ENCODE results near the gene CRTC2. TPM values are rescaled to one million over a fixed set of nuclear protein-coding genes. Genes with fewer than 3 reads are reported as not detected.
A peak's percentile ranks its signal among the peaks of the same experiment; 100 is the strongest.

Gene CRTC2
- total RNA-seq, 1 experiment from 2014 or later = 45.7 TPM

DNA sequence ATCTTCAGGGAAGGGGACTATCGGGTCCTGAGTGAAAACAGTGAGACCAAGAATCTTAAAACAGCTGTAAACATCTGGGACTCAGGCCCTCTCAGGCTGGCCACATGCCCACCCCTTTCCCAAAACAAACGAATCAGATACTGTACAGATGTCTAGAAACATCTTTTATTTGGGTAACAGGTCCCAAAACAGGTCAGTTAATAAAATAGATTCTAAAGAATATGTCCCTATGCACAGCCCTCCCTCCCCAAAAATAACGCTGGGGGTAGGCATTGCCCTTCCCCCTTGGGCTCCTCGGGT lies 499 bp upstream of the CRTC2 start:
- no CpG with 5 or more reads among the region's 4 CpGs for WGBS (ENCODE audit: extremely low coverage, insufficient read length, low lambda C conversion rate)
- Histone ChIP-seq H3K79me1 (ENCODE audit: insufficient read depth, low read depth, low read length, poor library complexity, severe bottlenecking) (peaks cover 21% of the 10 kb centered on the region), H4K91ac (ENCODE audit: insufficient read length, low read depth, low read length) (no peak overlapping the region), H3K18ac (ENCODE audit: insufficient read length, low read depth, low read length) (no peak overlapping the region), H3K27me3 (ENCODE audit: insufficient read depth, low read length) (no peaks in the 10 kb centered on the region), H4K20me1 (ENCODE audit: control insufficient read depth, insufficient read depth, insufficient read length) (no peaks in the 10 kb centered on the region), H3K14ac (ENCODE audit: insufficient read depth, low read length) (no peak overlapping the region), H2BK12ac (ENCODE audit: insufficient read length, low read depth, low read length) (no peak overlapping the region), H2BK15ac (ENCODE audit: low read depth, low read length) (no peak overlapping the region), H3K4ac (ENCODE audit: low read depth, low read length) (no peak overlapping the region), H3K27ac (ENCODE audit: insufficient read length, low read depth, low read length) (no peak overlapping the region), H2BK20ac (ENCODE audit: low read depth, low read length, poor library complexity, severe bottlenecking) (no peak overlapping the region), H3K56ac (ENCODE audit: insufficient read length, low read depth, low read length) (no peak overlapping the region), H3K79me2 (ENCODE audit: insufficient read depth, low read length) (peaks cover 43% of the 10 kb centered on the region), H2BK120ac (ENCODE audit: low read depth, low read length, poor library complexity, severe bottlenecking) (no peak overlapping the region), H3K23me2 (ENCODE audit: insufficient read length, low read depth, low read length, poor library complexity, severe bottlenecking) (peaks cover 25% of the 10 kb centered on the region), H3K23ac (ENCODE audit: insufficient read length, low read depth, low read length) (no peak overlapping the region), H2AK5ac (ENCODE audit: insufficient read length, low read length) (no peak overlapping the region), H3K4me1 (ENCODE audit: insufficient read depth, low read length) (no peaks in the 10 kb centered on the region), H2BK5ac (ENCODE audit: insufficient read length, low read length) (no peak overlapping the region), H3K9ac (ENCODE audit: extremely low read depth, insufficient read length, low read length) (no peak overlapping the region), H3K4me2 (ENCODE audit: insufficient read depth, insufficient read length, low read length) (peak overlapping the region; percentile 6), H3T11ph (ENCODE audit: low read length) (no peak overlapping the region), H4K5ac (ENCODE audit: insufficient read length, low read depth, low read length) (no peak overlapping the region), H2AFZ (ENCODE audit: low read length) (no peak overlapping the region), H4K8ac (replicated peaks; ENCODE audit: insufficient read length, low read depth, low read length) (no peak overlapping the region), H3K9me3 (ENCODE audit: control insufficient read depth, low read depth, low read length) (no peaks in the 10 kb centered on the region)
- no peak for TF ChIP-seq CTCF (conservative IDR thresholded peaks at IDR 0.05)
- Mint-ChIP-seq H3K9me3 (no peaks in the 10 kb centered on the region; a peak in 1 of 5 replicates), H3K36me3 (ENCODE audit: insufficient read depth in 1 of 3, low read depth in 3 of 3) (peaks cover 27 to 42% (median 29%) of the 10 kb centered on the region in 3 experiments), H3K4me3 (peak overlapping the region; percentile 99 to 100), H3K27ac (peak overlapping the region; percentile 7 to 90 (median 87)), H3K27me3 (ENCODE audit: low read depth) (no peaks in the 10 kb centered on the region), H3K4me1 (peaks cover 39 to 46% of the 10 kb centered on the region in 2 experiments)
- no peak for DNase-seq
